Measurements from ENCODE around the gene ALPP. TPM values are rescaled to one million over a fixed set of nuclear protein-coding genes. Genes with fewer than 3 reads are reported as not detected.
"Not testable (repeated sequence)": the region's sequence is repeated elsewhere in the genome, so short reads cannot be mapped to it uniquely, and the experiment has no call there.

ALPP gene
- total RNA-seq: under 1 TPM in 1 of 3 donors, not detected in 2; 0.30 TPM
- total RNA-seq (2013): not detected

DNA sequence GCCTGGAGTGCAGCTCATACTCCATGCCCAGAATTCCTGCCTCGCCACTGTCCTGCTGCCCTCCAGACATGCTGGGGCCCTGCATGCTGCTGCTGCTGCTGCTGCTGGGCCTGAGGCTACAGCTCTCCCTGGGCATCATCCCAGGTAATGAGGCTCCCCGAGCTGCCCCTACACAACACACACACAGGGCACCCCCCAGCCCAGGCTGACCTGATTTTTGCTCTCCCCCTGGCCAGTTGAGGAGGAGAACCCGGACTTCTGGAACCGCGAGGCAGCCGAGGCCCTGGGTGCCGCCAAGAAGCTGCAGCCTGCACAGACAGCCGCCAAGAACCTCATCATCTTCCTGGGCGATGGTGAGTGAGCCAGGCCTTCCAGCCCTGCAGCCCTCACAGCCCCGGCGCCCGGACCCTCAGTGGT lies at the start of gene ALPP:
Gene ALPP, plus strand, starts transcription at position 17 of the 417 bp plus-strand sequence. Its CDS starts 52 bp downstream, at position 69.
- H3K36me3 ChIP-seq (ENCODE audit: control insufficient read depth, insufficient read depth, low read length); H3K4me3 Mint-ChIP-seq; DNase-seq; H3K27ac ChIP-seq (ENCODE audit: low read length); H3K27me3 ChIP-seq (ENCODE audit: control insufficient read depth, insufficient read depth, low read length); H3K4me3 ChIP-seq (ENCODE audit: low read length); H3K36me3 Mint-ChIP-seq; H3K9me3 Mint-ChIP-seq; H3K27me3 Mint-ChIP-seq (ENCODE audit: low read depth in 2 of 2); H3K27ac Mint-ChIP-seq; H3K4me1 Mint-ChIP-seq; H3K4me1 ChIP-seq (ENCODE audit: control insufficient read depth, insufficient read depth, low read length); H3K9me3 ChIP-seq (ENCODE audit: control insufficient read depth, insufficient read depth, low read length); ATAC-seq; intact Hi-C loops (cut with micrococcal nuclease): not testable (repeated sequence)
- 94% methylated on average over 11 of the region's 12 CpGs for WGBS (ENCODE audit: insufficient coverage)

DNA sequence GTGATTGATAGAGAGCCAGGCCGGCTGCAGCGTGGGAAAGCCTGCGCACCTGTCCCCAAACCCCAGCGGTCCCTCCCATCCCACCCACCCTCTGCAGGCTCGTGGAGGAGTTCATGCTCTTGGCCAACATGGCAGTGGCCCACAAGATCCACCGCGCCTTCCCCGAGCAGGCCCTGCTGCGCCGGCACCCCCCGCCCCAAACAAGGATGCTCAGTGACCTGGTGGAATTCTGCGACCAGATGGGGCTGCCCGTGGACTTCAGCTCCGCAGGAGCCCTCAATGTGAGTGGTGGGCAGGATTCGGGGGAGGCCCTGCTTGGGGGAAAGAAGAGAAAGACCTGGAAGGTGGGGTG lies 48.9 kb upstream of the ALPP start:
- no peaks in the 10 kb centered on the region for H3K9me3 Mint-ChIP-seq
- intact Hi-C loops (cut with micrococcal nuclease): loop anchor here (5.0 to 10.0 kb wide), 3 partner anchors 37 to 195 kb away; no protein-coding TSS in a partner anchor
- DNase-seq (no peak), ATAC-seq (no peak)
- Histone ChIP-seq H3K4me3 (ENCODE audit: low read length) (no peak overlapping the region), H3K27me3 (ENCODE audit: control insufficient read depth, insufficient read depth, low read length) (no peaks in the 10 kb centered on the region), H3K9me3 (ENCODE audit: control insufficient read depth, insufficient read depth, low read length) (no peaks in the 10 kb centered on the region), H3K27ac (ENCODE audit: low read length) (no peak overlapping the region), H3K4me1 (ENCODE audit: control insufficient read depth, insufficient read depth, low read length) (peaks cover 27% of the 10 kb centered on the region), H3K36me3 (ENCODE audit: control insufficient read depth, insufficient read depth, low read length) (peaks cover 2% of the 10 kb centered on the region)
- TF ChIP-seq, protein P1, sequence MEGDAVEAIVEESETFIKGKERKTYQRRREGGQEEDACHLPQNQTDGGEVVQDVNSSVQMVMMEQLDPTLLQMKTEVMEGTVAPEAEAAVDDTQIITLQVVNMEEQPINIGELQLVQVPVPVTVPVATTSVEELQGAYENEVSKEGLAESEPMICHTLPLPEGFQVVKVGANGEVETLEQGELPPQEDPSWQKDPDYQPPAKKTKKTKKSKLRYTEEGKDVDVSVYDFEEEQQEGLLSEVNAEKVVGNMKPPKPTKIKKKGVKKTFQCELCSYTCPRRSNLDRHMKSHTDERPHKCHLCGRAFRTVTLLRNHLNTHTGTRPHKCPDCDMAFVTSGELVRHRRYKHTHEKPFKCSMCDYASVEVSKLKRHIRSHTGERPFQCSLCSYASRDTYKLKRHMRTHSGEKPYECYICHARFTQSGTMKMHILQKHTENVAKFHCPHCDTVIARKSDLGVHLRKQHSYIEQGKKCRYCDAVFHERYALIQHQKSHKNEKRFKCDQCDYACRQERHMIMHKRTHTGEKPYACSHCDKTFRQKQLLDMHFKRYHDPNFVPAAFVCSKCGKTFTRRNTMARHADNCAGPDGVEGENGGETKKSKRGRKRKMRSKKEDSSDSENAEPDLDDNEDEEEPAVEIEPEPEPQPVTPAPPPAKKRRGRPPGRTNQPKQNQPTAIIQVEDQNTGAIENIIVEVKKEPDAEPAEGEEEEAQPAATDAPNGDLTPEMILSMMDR (IDR thresholded peaks at IDR 0.05): no peak
- H3K4me1 Mint-ChIP-seq: peaks cover 0 to 11% of the 10 kb centered on the region in 2 donors
- H3K27ac Mint-ChIP-seq: no peak overlapping the region
- 97% methylated on average over 15 of the region's 15 CpGs for WGBS (ENCODE audit: insufficient coverage)
- no peaks in the 10 kb centered on the region for H3K27me3 Mint-ChIP-seq (ENCODE audit: low read depth in 2 of 2)
- no peaks in the 10 kb centered on the region for H3K36me3 Mint-ChIP-seq
- H3K4me3 Mint-ChIP-seq: no peak overlapping the region

- Histone ChIP-seq H3K4me1 (ENCODE audit: control insufficient read depth, insufficient read depth, low read length) (peaks cover 27% of the 10 kb centered on the region), H3K27me3 (ENCODE audit: control insufficient read depth, insufficient read depth, low read length) (no peaks in the 10 kb centered on the region), H3K9me3 (ENCODE audit: control insufficient read depth, insufficient read depth, low read length) (no peaks in the 10 kb centered on the region), H3K36me3 (ENCODE audit: control insufficient read depth, insufficient read depth, low read length) (peaks cover 2% of the 10 kb centered on the region), H3K4me3 (ENCODE audit: low read length) (no peak overlapping the region), H3K27ac (ENCODE audit: low read length) (no peak overlapping the region)
- Mint-ChIP-seq H3K9me3 (no peaks in the 10 kb centered on the region), H3K27me3 (ENCODE audit: low read depth in 2 of 2) (no peaks in the 10 kb centered on the region), H3K27ac (no peak overlapping the region), H3K36me3 (no peaks in the 10 kb centered on the region), H3K4me3 (no peak overlapping the region), H3K4me1 (peaks cover 0 to 11% of the 10 kb centered on the region in 2 donors)
- intact Hi-C loops (cut with micrococcal nuclease): no loop called here
- ATAC-seq (no peak), DNase-seq (no peak)
- TF ChIP-seq, protein P1 (IDR thresholded peaks at IDR 0.05): no peak
- 95% methylated on average over 12 of the region's 17 CpGs for WGBS (ENCODE audit: insufficient coverage)
Measured at GRCh38 chr2:232330068-232330999, 48.2 kb upstream of the ALPP start.

DNA sequence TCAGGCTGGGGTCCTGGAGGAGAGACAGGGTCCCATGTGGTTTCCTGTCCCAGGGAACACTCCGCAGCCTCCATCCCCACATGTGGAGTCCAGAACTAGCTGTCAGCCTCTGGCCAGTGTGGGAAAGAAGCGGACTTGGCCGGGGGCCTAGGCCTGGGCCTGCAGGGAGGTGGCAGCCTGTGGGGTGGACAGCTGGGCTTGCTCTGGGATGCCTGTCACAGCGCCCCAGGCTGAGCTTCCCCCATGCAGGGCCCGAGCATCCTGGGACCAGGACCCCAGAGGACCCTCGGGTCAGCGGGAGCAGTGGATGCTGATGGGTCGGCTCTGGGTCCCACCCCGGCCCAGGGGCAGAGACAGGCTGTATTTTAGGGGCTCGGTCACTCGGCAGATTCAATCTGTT lies 47.5 kb upstream of the ALPP start:
- H3K9me3 ChIP-seq (ENCODE audit: control insufficient read depth, insufficient read depth, low read length); H3K27ac Mint-ChIP-seq; H3K27me3 Mint-ChIP-seq (ENCODE audit: low read depth in 2 of 2); DNase-seq; H3K9me3 Mint-ChIP-seq; intact Hi-C loops (cut with micrococcal nuclease); H3K36me3 Mint-ChIP-seq; H3K27ac ChIP-seq (ENCODE audit: low read length); H3K27me3 ChIP-seq (ENCODE audit: control insufficient read depth, insufficient read depth, low read length); H3K36me3 ChIP-seq (ENCODE audit: control insufficient read depth, insufficient read depth, low read length); ATAC-seq; H3K4me3 ChIP-seq (ENCODE audit: low read length); H3K4me3 Mint-ChIP-seq: not testable (repeated sequence)
- peaks cover 21% of the 10 kb centered on the region for H3K4me1 ChIP-seq (ENCODE audit: control insufficient read depth, insufficient read depth, low read length)
- peaks cover 0 to 11% of the 10 kb centered on the region in 2 donors for H3K4me1 Mint-ChIP-seq
- 87% methylated on average over 10 of the region's 11 CpGs for WGBS (ENCODE audit: insufficient coverage)

DNA sequence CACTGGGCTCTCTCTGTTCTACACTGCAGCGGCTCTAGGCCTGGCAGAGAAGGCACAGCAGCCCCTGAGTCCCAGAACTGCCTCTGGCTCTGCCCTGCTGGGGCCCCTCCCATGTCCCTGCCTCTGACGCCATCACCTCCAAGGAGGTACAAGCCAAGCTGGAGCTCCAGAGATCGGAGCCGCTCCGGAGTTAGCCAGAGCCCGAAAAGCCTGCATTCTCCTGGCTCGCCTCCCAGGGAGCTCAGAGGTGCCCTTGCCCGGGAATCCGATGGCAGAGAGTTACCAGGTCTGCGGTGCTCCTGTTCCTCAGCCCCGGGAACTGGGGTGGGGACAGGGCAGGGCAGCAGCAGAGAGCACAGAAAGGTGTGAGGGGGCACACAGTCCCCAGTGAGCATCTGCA lies 46.9 kb upstream of the ALPP start:
- H3K9me3 ChIP-seq (ENCODE audit: control insufficient read depth, insufficient read depth, low read length); H3K4me3 Mint-ChIP-seq; H3K4me3 ChIP-seq (ENCODE audit: low read length); DNase-seq; H3K9me3 Mint-ChIP-seq; H3K27me3 ChIP-seq (ENCODE audit: control insufficient read depth, insufficient read depth, low read length); H3K27ac ChIP-seq (ENCODE audit: low read length); H3K36me3 Mint-ChIP-seq; H3K27ac Mint-ChIP-seq; H3K27me3 Mint-ChIP-seq (ENCODE audit: low read depth in 2 of 2); H3K36me3 ChIP-seq (ENCODE audit: control insufficient read depth, insufficient read depth, low read length); intact Hi-C loops (cut with micrococcal nuclease); H3K4me1 Mint-ChIP-seq; ATAC-seq: not testable (repeated sequence)
- 80% methylated on average over 10 of the region's 11 CpGs for WGBS (ENCODE audit: insufficient coverage)
- peaks cover 16% of the 10 kb centered on the region for H3K4me1 ChIP-seq (ENCODE audit: control insufficient read depth, insufficient read depth, low read length)

GRCh38 chr2:232332244-232332939 lies 46.2 kb upstream of the ALPP start:
- H3K4me1 ChIP-seq (ENCODE audit: control insufficient read depth, insufficient read depth, low read length); H3K9me3 Mint-ChIP-seq; H3K27ac Mint-ChIP-seq; H3K27ac ChIP-seq (ENCODE audit: low read length); H3K36me3 ChIP-seq (ENCODE audit: control insufficient read depth, insufficient read depth, low read length); H3K4me3 Mint-ChIP-seq; intact Hi-C loops (cut with micrococcal nuclease); DNase-seq; H3K4me3 ChIP-seq (ENCODE audit: low read length); H3K4me1 Mint-ChIP-seq; H3K27me3 ChIP-seq (ENCODE audit: control insufficient read depth, insufficient read depth, low read length); H3K36me3 Mint-ChIP-seq; H3K9me3 ChIP-seq (ENCODE audit: control insufficient read depth, insufficient read depth, low read length); ATAC-seq; H3K27me3 Mint-ChIP-seq (ENCODE audit: low read depth in 2 of 2): not testable (repeated sequence)
- 93% methylated on average over 15 of the region's 26 CpGs for WGBS (ENCODE audit: insufficient coverage)

Data from natural killer cell (primary cell).